ENCODE results near the gene CCDC91. TPM values are rescaled to one million over a fixed set of nuclear protein-coding genes. Genes with fewer than 3 reads are reported as not detected.
A peak's percentile ranks its signal among the peaks of the same experiment; 100 is the strongest.

Gene CCDC91
- total and polyA plus RNA-seq, 9 of the 15 experiments (the other 6 are each of a cell fraction or from before 2014, with no cell fraction given) = 10.1 to 31.1 (median 26.3) TPM

GRCh38 chr12:28190321-28191050 is at the start of gene CCDC91 (continued):
- TF ChIP-seq ZNF354B (CRISPR knock-in tag; IDR thresholded peaks at IDR 0.05) (no peak), MEF2A (IDR thresholded peaks at IDR 0.05; ENCODE audit: control insufficient read depth, low read depth, low read length) (no peak), BRD4 (IDR thresholded peaks at IDR 0.05) (peak; percentile 82), SREBF2 (CRISPR knock-in tag; IDR thresholded peaks at IDR 0.05) (0 out of 2 replicates have a peak, but pooled peaks have one; percentile 43), CXXC5 (CRISPR knock-in tag; IDR thresholded peaks at IDR 0.05) (peak; percentile 96), ZFP91 (CRISPR knock-in tag; IDR thresholded peaks at IDR 0.05) (no peak), SUPT5H (IDR thresholded peaks at IDR 0.05) (peak; percentile 94), ARID4B (CRISPR knock-in tag; IDR thresholded peaks at IDR 0.05) (peak; percentile 77), CTCF (IDR thresholded peaks at IDR 0.05 in 2 of 3, conservative IDR thresholded peaks at IDR 0.05 in 1 of 3; ENCODE audit: insufficient read depth in 2 of 3, low read depth in 1 of 3, low read length in 3 of 3) (peak in 2 of 3 experiments; percentile 10 to 17; a peak in 3 of 6 replicates), ELK1 (CRISPR knock-in tag; IDR thresholded peaks at IDR 0.05) (no peak), DLX4 (CRISPR knock-in tag; IDR thresholded peaks at IDR 0.05) (no peak), SMARCE1 (IDR thresholded peaks at IDR 0.05) (peak; percentile 60; the same call in 1 of the 2 replicates), UBTF (IDR thresholded peaks at IDR 0.05; ENCODE audit: borderline replicate concordance in 1 of 2, low read depth in 2 of 2, low read length in 2 of 2) (no peak)
